CD4-positive, alpha-beta T cell treated with Interleukin-6 at 100 ng/mL for 8 hours (primary cell): ENCODE data around the gene F3.

Source experiments
- DNase-seq: peaks from one replicate; pipeline ENCODE4 v3.0.0-alpha.2; 2020; ENCODE audit warnings: mixed read lengths, low spot score

The F3 gene

DNA sequence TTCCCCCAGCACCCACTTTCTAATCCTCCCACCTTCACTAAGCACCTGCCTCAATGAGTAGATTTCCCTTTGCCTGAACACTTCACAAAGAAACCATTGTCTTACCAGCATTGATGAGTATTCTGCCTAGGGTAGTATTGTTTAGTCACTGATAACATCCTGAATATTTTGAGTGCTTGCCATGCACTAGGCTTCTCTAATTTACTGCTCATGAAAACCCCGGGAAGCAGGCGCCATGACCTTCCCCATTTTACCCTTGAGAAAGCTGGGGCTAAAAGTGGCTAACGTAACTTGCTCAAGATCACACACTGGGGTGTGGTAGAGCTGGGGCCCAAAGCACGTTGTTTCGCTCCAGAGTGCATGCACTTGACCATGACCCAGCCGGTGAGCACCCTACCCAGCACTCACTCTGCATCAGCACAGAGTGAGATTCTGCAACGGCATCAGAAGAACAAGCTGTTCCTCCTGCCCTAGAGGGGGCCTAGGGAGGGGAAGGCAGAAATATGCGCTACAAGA, 10.6 kb upstream of the F3 start:
- no peak for DNase-seq

DNA sequence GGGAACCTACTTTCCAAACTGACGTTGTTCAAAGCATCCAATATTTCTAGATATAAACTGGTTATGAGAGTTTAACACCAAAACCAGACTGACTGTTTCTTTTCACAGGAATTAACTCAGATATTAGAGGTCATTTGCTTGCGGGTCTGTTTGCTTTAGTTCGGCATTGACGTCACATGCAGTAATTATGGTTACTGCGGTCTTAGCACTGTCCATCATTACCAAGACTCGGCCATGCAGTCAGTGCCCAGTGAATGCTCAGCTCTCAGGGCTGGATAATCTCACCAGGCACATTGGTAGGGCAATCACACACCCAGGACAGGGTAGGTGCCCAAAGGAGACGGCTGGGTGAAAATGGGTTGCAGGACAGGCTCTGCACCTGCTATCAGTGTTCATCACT, 9.9 kb upstream of the F3 start:
- no peak for DNase-seq

GRCh38 chr1:94550800-94551241, 9.3 kb upstream of the F3 start:
- DNase-seq, result no peak

DNA sequence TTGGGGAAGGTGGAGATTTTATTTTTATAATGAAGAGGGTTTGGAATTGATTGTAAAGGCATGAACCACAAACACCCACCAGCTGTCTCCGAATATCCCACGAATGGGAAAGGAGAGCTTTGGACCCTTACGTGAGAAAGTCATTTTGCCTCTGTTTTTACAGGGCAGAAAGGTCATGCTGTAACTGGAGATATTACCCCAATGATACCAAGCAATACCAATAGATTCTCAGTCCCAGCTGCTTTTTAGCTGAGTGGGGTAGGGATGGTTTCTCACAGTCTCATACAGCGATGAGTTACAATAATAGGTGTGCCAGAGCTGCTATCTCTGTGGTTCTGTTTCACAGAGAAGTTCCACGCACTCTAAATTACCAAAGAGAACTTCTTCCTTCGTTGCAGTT, 8.8 kb upstream of the F3 start:
- no peak for DNase-seq

GRCh38 chr1:94549706-94550105, 8.1 kb upstream of the F3 start:
- no peak for DNase-seq

DNA sequence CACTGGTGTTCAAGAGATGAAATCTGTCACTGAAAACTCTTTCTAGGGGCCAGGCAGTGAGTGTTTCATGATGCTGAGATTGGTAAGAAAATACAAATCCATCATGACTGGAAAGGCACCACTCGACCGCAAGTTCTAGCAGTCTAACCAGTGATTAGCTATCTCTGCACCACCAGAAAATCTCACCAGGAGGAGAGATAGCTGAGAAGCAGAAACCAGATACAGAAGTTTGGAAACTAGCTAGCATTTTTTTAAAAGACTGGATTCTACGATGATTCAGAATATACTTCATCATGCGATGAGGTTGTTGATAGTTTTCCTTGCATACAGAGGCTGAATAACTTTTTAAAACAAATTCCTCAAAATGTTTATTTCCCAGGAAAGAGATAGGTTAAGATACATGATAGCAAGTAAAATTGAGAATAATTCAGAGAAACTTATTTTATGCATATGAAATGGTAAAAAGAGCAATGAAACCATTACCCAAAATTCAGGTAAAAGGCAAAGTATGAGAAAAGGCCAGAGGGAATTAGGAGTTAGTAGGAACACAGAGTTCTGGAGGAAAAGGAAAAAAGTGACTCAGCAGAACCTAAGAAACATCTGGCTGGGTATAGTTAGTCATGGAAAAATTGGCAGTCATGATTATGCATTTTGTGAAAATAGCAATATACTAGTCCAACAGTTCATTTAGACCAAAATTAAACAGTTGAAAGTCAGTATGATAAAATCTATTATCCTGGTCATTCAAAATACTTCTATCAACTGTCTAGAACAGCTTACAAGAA, 3.3 kb upstream of the F3 start:
- DNase-seq, result no peak

- DNase-seq, result no peak
Observed at GRCh38 chr1:94543893-94544635, 2.5 kb upstream of the F3 start.

GRCh38 chr1:94543001-94543400, 1.4 kb upstream of the F3 start:
- DNase-seq, result no peak

DNA sequence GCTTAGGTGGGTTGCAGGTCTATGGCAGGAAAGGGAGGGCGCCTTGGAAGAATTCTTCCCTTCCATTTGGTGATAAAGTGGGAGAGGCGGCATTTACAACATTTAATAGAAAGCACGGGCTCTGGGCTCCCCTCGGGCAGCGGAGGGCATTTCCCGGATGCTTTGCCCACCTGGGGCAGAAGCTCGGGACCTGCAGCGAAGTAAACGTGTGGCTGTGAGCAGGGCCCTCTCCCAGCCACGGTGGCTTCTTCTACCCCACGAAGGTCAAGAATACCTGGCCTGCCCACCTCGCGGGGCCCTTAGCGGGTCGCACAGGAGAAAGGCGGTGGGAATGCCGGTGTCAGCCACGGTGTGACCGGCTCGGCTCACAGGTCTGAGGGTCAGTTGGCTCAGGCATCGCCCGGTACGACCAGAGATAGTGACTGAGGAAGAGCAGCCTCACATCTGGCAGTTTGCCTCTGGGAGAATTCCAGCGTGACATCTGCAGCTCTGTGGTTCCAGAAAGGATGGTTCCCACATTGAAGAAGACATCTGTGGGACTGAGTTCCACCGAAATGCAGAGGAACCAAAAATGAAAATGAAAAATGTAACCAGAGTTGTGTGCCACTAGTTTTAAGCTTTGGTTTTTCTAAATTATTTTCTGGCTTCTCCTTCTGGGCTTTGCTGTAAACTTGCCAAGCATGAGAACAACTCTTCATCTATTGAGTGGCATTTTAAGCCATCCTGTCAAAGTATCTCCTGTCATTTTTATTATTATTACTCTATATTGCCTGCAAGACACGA, 720 bp upstream of the F3 start:
- DNase-seq, result no peak

GRCh38 chr1:94540440-94541245, 916 bp downstream of the F3 start:
- DNase-seq, result no peak

GRCh38 chr1:94539496-94539895, 2.1 kb downstream of the F3 start:
- no peak for DNase-seq

GRCh38 chr1:94538243-94538827, 3.2 kb downstream of the F3 start:
- DNase-seq, result no peak

DNA sequence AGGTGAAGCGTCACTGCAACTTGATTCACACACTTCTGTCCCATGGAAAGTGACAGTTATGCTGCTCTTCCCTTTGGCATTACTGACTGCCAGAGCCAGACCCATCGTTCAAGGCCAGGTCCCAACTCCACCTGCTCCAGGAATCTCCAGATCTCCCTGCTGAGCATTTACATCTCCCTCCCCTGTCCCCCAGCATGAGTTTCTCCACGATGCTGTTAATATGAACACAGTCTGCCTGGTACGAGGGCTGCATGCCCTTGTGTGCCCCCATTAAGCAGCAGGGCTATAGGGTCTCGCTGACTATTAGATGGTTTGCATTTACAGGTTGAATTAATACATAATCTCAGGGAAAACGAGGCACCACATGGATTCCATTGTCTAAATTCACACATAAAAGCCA, 4.3 kb downstream of the F3 start:
- DNase-seq, result no peak

DNA sequence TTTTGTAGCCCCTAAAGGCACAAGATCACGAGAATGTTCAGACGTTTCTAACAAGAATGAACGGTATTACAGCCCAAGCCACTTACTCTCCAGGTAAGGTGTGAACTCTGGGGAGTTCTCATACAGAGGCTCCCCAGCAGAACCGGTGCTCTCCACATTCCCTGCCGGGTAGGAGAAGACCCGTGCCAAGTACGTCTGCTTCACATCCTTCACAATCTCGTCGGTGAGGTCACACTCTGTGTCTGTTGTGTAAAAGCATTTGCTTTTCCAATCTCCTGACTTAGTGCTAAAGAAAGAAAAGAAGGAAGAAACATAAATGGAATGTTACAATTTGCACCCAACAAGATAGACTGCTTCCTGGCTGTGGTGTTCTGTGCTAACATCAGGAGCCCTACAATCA, 5.7 kb downstream of the F3 start:
- no peak for DNase-seq

DNA sequence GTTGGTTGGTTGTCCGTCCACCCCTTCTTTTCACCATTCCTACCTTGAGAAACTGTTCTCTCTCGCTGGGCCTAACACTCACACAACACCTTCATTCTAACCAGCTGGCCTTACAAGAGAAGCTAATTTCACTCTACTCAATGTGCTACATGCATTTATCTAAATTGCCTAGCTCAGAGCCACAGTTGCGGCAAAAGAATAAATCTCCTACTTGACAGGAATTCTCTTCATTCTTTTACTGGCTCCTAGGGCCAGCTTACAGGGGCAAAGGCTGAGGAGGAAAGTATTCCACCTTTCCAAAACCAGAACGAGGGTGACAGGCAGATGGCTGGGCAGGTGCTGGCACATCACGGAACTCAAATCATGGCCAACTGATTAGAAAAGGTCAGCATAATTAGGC, 6.5 kb downstream of the F3 start:
- DNase-seq, result no peak

GRCh38 chr1:94532077-94532476, 9.5 kb downstream of the F3 start:
- no peak for DNase-seq

GRCh38 chr1:94531664-94532063, 9.9 kb downstream of the F3 start:
- no peak for DNase-seq

- no peak for DNase-seq
Observed at GRCh38 chr1:94530373-94530878, 11.1 kb downstream of the F3 start.

GRCh38 chr1:94529416-94529815, 12.1 kb downstream of the F3 start:
- DNase-seq, result no peak

- no peak for DNase-seq
Observed at GRCh38 chr1:94528826-94529225, 12.7 kb downstream of the F3 start.

DNA sequence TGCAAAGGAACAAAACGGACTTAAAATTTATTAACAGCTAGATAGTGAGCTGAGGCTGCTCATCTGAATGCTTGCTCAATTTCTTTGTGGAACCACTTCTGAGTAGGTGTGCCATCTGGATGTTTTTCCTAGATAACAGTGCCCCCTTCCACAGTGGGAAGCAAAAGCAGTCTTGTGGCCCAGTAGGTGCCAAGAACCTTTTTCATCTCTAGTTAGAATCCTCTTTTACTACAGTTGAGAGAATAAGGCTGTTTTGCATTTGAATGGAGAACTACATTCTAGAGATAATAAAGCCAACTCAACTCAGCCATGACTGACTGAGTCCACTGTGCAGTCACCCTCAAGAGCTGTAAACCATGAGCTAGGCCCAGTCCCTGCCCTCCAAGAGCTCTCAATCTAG, 13.3 kb downstream of the F3 start:
- no peak for DNase-seq
